Measurements from ENCODE around the gene LSM3. TPM values are rescaled to one million over a fixed set of nuclear protein-coding genes. Genes with fewer than 3 reads are reported as not detected.

LSM3 gene
- polyA plus RNA-seq, 2 donors: 5.3 to 10.8 TPM

DNA sequence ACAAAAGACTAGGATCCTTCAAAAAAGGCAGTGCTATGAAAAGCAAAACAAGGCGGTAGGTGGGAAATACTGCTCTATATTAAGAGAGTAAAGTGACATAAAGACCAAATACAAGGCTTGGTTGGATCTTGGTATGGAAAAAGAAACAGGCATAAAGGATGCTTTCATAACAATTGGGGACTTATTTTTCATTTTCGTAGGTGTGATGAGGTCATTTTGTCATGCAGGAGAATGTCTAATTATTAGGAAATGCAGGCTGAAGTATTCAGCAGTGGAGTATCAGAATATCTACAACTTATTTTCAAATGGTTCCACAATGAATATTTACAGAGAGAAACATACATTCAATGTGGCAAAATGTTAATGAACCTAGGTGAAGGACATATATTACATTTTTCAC is 9.2 kb upstream of the LSM3 start:
- Histone ChIP-seq H3K9me3 (ENCODE audit: control insufficient read depth in 2 of 2, insufficient read depth in 1 of 2, low read depth in 1 of 2, low read length in 1 of 2) (no peaks in the 10 kb centered on the region), H3K4me3 (ENCODE audit: low read depth in 1 of 2, low read length in 2 of 2) (no peak overlapping the region), H3K27me3 (ENCODE audit: control insufficient read depth in 1 of 2, insufficient read depth in 2 of 2, low read length in 2 of 2) (no peaks in the 10 kb centered on the region), H3K27ac (ENCODE audit: low read depth in 2 of 2, low read length in 1 of 2) (no peak overlapping the region), H3K4me1 (ENCODE audit: control insufficient read depth in 2 of 2, insufficient read depth in 2 of 2, low read length in 1 of 2) (no peaks in the 10 kb centered on the region), H3K36me3 (ENCODE audit: control insufficient read depth in 2 of 2, insufficient read depth in 2 of 2, low read length in 1 of 2) (peaks cover 34 to 35% of the 10 kb centered on the region in 2 donors)
- WGBS, 2 donors: 90 to 91% methylated on average over 2 of the region's 2 CpGs

DNA sequence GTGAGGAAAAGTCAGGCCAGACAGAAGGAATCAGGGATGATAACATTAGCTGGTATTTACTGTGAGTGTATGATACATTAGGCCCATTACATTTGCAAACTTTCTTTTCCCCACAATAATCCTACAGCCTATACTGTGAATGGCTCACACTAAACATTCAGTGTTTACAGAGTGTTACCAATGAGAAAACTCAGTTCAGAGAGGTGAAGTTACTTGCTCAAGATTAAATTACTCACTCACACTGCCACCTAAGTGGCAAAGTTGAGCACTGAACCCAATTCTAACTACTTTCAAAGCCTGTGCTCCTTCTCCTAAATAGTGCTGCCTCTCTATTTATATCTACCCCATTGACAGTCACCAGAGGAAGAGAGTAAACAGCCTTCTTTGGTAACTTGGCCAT is 8.7 kb upstream of the LSM3 start:
- no peaks in the 10 kb centered on the region for H3K9me3 ChIP-seq (ENCODE audit: control insufficient read depth in 2 of 2, insufficient read depth in 1 of 2, low read depth in 1 of 2, low read length in 1 of 2)
- no peaks in the 10 kb centered on the region for H3K27me3 ChIP-seq (ENCODE audit: control insufficient read depth in 1 of 2, insufficient read depth in 2 of 2, low read length in 2 of 2)
- no peaks in the 10 kb centered on the region for H3K4me1 ChIP-seq (ENCODE audit: control insufficient read depth in 2 of 2, insufficient read depth in 2 of 2, low read length in 1 of 2)
- no peak overlapping the region for H3K27ac ChIP-seq (ENCODE audit: low read depth in 2 of 2, low read length in 1 of 2)
- H3K36me3 ChIP-seq (ENCODE audit: control insufficient read depth in 2 of 2, insufficient read depth in 2 of 2, low read length in 1 of 2): peaks cover 30 to 33% of the 10 kb centered on the region in 2 donors
- no peak overlapping the region for H3K4me3 ChIP-seq (ENCODE audit: low read depth in 1 of 2, low read length in 2 of 2)

DNA sequence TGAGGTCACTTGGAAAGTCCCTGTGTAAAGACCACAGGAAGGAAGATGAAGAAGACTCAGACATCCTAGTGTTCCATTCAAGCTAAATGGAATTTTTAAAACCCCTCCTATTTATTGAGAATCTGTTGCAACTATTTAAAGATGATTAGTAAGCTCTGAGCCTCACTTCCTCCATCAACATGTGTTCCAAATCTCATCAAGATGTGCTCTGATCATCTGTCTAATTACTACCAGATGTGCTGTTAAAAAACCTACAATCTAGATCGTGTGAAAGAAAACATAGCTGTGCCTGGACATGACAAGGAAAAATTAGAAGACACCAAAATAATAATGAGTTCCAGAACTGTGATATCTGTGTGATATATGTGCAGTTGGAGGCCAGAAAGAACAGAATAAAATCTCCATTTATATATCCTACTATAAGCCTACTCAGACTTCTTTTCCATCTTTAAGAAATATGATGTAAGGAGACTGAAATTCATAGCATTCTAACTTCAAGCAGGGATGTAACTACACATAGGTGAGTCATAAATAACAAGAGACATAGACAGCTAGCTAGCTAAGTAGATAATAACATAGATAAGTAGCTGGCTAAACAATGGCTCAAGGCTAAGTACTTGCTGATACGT is 8.0 kb upstream of the LSM3 start:
- 64 to 65% methylated on average over 2 of the region's 2 CpGs for WGBS, 2 donors

DNA sequence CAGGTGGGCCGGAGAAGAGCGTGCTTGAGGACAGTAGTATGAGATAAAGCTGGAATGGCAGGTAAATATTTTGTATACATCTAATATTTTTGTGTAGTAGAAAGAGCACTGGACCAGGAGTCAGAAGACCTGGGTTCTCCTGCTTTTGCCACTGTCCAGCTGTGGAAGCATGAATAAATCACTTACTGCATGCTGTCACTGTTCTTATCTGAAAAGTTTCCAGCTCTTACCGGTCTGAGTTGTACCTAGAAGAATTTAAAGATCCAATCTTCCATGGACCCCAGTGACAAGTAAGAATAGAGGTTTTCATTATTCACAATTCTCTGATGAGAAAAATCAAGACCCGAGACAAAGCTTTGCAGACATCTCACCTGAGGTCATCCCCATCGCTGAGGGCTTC is 6.1 kb upstream of the LSM3 start:
- H3K36me3 ChIP-seq (ENCODE audit: control insufficient read depth in 2 of 2, insufficient read depth in 2 of 2, low read length in 1 of 2): peaks cover 16 to 17% of the 10 kb centered on the region in 2 donors
- WGBS, 2 donors: 94 to 96% methylated on average over 5 of the region's 5 CpGs
- no peaks in the 10 kb centered on the region for H3K27me3 ChIP-seq (ENCODE audit: control insufficient read depth in 1 of 2, insufficient read depth in 2 of 2, low read length in 2 of 2)

More for the DNA sequence above, 8.0 kb upstream of the LSM3 start:
- H3K27ac ChIP-seq (ENCODE audit: low read depth in 2 of 2, low read length in 1 of 2): no peak overlapping the region
- H3K36me3 ChIP-seq (ENCODE audit: control insufficient read depth in 2 of 2, insufficient read depth in 2 of 2, low read length in 1 of 2): peaks cover 25 to 28% of the 10 kb centered on the region in 2 donors
- H3K27me3 ChIP-seq (ENCODE audit: control insufficient read depth in 1 of 2, insufficient read depth in 2 of 2, low read length in 2 of 2): no peaks in the 10 kb centered on the region
- H3K9me3 ChIP-seq (ENCODE audit: control insufficient read depth in 2 of 2, insufficient read depth in 1 of 2, low read depth in 1 of 2, low read length in 1 of 2): no peaks in the 10 kb centered on the region
- no peaks in the 10 kb centered on the region for H3K4me1 ChIP-seq (ENCODE audit: control insufficient read depth in 2 of 2, insufficient read depth in 2 of 2, low read length in 1 of 2)
- H3K4me3 ChIP-seq (ENCODE audit: low read depth in 1 of 2, low read length in 2 of 2): no peak overlapping the region

DNA sequence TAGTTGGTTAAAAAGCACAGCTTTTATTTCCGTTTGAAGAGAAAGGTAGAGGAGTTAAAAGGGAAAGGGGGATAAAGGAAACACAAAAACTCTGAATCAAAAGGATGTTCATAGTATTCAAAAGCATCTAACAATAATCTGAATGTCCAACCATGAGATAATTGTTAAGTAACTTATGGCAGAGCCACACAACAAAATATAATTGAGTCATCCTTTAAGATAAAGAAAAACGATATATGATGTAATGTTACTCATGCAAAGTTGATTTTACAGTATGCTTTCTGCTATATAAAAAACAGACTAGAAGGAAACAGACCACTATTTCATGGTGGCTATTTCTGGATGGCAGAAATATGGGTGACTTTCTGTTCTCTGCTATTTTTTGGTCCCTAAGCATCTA is 4.1 kb upstream of the LSM3 start:
- no peaks in the 10 kb centered on the region for H3K4me1 ChIP-seq (ENCODE audit: control insufficient read depth in 2 of 2, insufficient read depth in 2 of 2, low read length in 1 of 2)
- no peak overlapping the region for H3K27ac ChIP-seq (ENCODE audit: low read depth in 2 of 2, low read length in 1 of 2)
- WGBS, 2 donors: 62 to 72% methylated on average over 2 of the region's 2 CpGs
- H3K27me3 ChIP-seq (ENCODE audit: control insufficient read depth in 1 of 2, insufficient read depth in 2 of 2, low read length in 2 of 2): no peaks in the 10 kb centered on the region
- no peak overlapping the region for H3K4me3 ChIP-seq (ENCODE audit: low read depth in 1 of 2, low read length in 2 of 2)
- no peaks in the 10 kb centered on the region for H3K9me3 ChIP-seq (ENCODE audit: control insufficient read depth in 2 of 2, insufficient read depth in 1 of 2, low read depth in 1 of 2, low read length in 1 of 2)
- H3K36me3 ChIP-seq (ENCODE audit: control insufficient read depth in 2 of 2, insufficient read depth in 2 of 2, low read length in 1 of 2): peaks cover 8% of the 10 kb centered on the region in 2 donors

More for the DNA sequence above, 6.1 kb upstream of the LSM3 start:
- no peak overlapping the region for H3K27ac ChIP-seq (ENCODE audit: low read depth in 2 of 2, low read length in 1 of 2)
- H3K4me1 ChIP-seq (ENCODE audit: control insufficient read depth in 2 of 2, insufficient read depth in 2 of 2, low read length in 1 of 2): no peaks in the 10 kb centered on the region
- H3K4me3 ChIP-seq (ENCODE audit: low read depth in 1 of 2, low read length in 2 of 2): no peak overlapping the region
- no peaks in the 10 kb centered on the region for H3K9me3 ChIP-seq (ENCODE audit: control insufficient read depth in 2 of 2, insufficient read depth in 1 of 2, low read depth in 1 of 2, low read length in 1 of 2)

DNA sequence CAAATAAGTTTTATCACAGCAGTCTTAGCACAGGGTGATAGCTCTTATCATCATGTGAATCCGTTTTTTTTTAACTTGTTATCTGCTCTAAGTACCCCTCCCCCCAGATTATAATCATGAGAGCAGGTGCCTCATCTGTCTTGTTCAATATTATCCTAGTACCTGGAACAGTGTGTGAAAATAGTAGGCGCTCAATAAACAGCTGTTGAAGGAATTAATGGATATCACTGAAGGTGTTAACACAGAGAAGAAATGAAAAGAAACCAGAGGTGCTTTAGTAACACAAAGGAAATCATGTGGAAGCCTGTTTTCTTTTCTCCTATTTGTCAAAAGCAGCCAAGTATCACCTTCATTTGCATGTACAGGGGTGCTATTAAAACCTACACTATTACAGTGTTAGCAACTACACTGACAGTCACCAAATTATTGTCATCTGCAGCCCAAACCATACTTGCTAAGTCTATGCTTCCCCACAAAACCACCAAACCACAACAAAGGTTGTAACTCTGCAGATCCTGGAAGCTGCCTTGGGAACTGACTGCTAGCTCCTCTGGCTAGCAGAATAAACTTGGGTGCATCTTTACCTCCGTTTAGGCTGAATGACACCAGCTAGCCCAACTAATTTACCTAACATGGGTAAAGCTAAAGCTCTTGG is 3.1 kb upstream of the LSM3 start:
- Histone ChIP-seq H3K36me3 (ENCODE audit: control insufficient read depth in 2 of 2, insufficient read depth in 2 of 2, low read length in 1 of 2) (peaks cover 5 to 8% of the 10 kb centered on the region in 2 donors), H3K4me1 (ENCODE audit: control insufficient read depth in 2 of 2, insufficient read depth in 2 of 2, low read length in 1 of 2) (no peaks in the 10 kb centered on the region), H3K27me3 (ENCODE audit: control insufficient read depth in 1 of 2, insufficient read depth in 2 of 2, low read length in 2 of 2) (no peaks in the 10 kb centered on the region), H3K9me3 (ENCODE audit: control insufficient read depth in 2 of 2, insufficient read depth in 1 of 2, low read depth in 1 of 2, low read length in 1 of 2) (no peaks in the 10 kb centered on the region), H3K27ac (ENCODE audit: low read depth in 2 of 2, low read length in 1 of 2) (no peak overlapping the region), H3K4me3 (ENCODE audit: low read depth in 1 of 2, low read length in 2 of 2) (no peak overlapping the region)
- 45 to 57% methylated on average over 3 of the region's 3 CpGs for WGBS, 2 donors

DNA sequence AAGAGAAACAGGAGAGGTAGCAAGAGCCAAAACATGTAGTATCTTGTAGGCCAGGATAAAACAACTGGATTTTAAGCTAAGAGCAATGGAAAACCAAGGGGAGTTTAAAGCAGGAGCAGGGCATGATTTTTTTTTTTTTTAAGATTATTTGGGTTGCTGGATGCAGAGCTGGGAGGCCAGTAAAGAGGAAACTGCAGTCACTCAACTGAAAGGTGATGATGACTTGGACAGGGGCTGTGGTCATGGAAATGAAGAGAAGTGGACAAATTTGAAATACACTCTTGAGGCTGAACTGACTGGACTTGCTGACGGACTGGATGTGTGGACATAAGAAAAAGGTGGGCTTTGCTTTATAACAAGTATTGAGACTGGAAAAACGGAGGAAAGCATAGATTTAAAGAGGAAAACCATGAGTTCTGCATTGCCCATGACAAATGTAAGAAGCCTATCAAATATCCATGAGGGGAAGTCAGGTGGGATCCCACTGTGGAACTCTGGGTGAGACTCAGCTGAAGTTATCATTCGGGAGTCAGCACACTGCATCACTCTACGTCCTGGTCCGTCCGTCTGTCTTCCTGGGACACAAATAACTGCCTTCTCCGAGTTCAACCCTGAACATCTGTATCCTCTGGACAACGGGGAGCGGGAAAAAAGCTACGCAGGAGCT is 904 bp upstream of the LSM3 start:
- H3K4me1 ChIP-seq (ENCODE audit: control insufficient read depth in 2 of 2, insufficient read depth in 2 of 2, low read length in 1 of 2): no peaks in the 10 kb centered on the region
- peaks cover 0 to 3% of the 10 kb centered on the region in 2 donors for H3K36me3 ChIP-seq (ENCODE audit: control insufficient read depth in 2 of 2, insufficient read depth in 2 of 2, low read length in 1 of 2)
- 3% methylated on average over 10 of the region's 10 CpGs for WGBS, 2 donors
- H3K9me3 ChIP-seq (ENCODE audit: control insufficient read depth in 2 of 2, insufficient read depth in 1 of 2, low read depth in 1 of 2, low read length in 1 of 2): no peaks in the 10 kb centered on the region
- H3K27me3 ChIP-seq (ENCODE audit: control insufficient read depth in 1 of 2, insufficient read depth in 2 of 2, low read length in 2 of 2): no peaks in the 10 kb centered on the region
- peak overlapping the region; percentile 77 to 90 for H3K4me3 ChIP-seq (ENCODE audit: low read depth in 1 of 2, low read length in 2 of 2)
- peak overlapping the region; percentile 96 to 98 for H3K27ac ChIP-seq (ENCODE audit: low read depth in 2 of 2, low read length in 1 of 2)

DNA sequence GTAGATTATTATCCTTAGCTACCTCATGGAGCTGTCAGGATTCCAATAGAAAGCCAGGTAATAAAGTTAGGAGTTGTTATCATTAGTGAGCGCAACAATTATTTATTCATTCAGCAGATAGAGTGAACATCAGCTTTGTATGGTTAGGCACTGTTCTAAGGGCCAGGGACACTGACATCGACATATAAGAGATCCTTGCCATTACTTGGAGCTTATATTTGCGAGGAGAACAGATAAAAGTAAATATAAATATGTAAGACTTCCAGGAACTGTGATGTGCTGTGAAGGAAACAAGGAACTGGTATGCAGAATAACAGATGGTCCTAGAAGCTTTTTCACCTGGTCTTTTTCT is 473 bp downstream of the LSM3 start:
- Histone ChIP-seq H3K36me3 (ENCODE audit: control insufficient read depth in 2 of 2, insufficient read depth in 2 of 2, low read length in 1 of 2) (peaks cover 0 to 2% of the 10 kb centered on the region in 2 donors), H3K4me3 (ENCODE audit: low read depth in 1 of 2, low read length in 2 of 2) (peak overlapping the region; percentile 56 to 90), H3K4me1 (ENCODE audit: control insufficient read depth in 2 of 2, insufficient read depth in 2 of 2, low read length in 1 of 2) (no peaks in the 10 kb centered on the region), H3K27me3 (ENCODE audit: control insufficient read depth in 1 of 2, insufficient read depth in 2 of 2, low read length in 2 of 2) (no peaks in the 10 kb centered on the region), H3K9me3 (ENCODE audit: control insufficient read depth in 2 of 2, insufficient read depth in 1 of 2, low read depth in 1 of 2, low read length in 1 of 2) (no peaks in the 10 kb centered on the region), H3K27ac (ENCODE audit: low read depth in 2 of 2, low read length in 1 of 2) (peak overlapping the region; percentile 75 to 94)
- WGBS, 2 donors: 1 to 2% methylated on average over 3 of the region's 3 CpGs

DNA sequence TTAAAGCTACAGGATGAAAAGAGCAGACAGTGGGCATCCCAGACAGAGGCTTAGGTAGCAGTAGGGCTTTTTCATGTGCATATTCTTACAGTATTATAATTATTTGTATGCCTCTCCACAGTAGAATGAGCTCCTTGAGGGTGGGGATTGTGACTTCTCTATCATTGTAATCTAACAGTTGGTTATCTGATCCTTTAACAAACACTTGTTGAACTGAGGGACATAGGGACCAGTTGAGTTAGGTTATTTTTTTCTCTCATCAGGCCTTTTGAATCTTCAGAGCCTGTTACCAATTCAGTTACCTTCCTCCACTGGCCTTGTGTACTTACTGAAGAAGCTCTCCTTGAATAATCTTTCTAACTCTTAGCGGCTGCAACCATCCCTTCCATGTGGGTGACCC is 1.2 kb downstream of the LSM3 start:
- Histone ChIP-seq H3K27me3 (ENCODE audit: control insufficient read depth in 1 of 2, insufficient read depth in 2 of 2, low read length in 2 of 2) (no peaks in the 10 kb centered on the region), H3K4me3 (ENCODE audit: low read depth in 1 of 2, low read length in 2 of 2) (peak overlapping the region in 1 of 2 donors; percentile 90), H3K36me3 (ENCODE audit: control insufficient read depth in 2 of 2, insufficient read depth in 2 of 2, low read length in 1 of 2) (peaks cover 0 to 2% of the 10 kb centered on the region in 2 donors), H3K27ac (ENCODE audit: low read depth in 2 of 2, low read length in 1 of 2) (no peak overlapping the region), H3K4me1 (ENCODE audit: control insufficient read depth in 2 of 2, insufficient read depth in 2 of 2, low read length in 1 of 2) (no peaks in the 10 kb centered on the region), H3K9me3 (ENCODE audit: control insufficient read depth in 2 of 2, insufficient read depth in 1 of 2, low read depth in 1 of 2, low read length in 1 of 2) (no peaks in the 10 kb centered on the region)
- WGBS, 2 donors: 94 to 96% methylated on average over 1 of the region's 1 CpG

Data from esophagus (tissue), 2 donors.